D721Med (cell line): ENCODE measurements around the gene CCDC187.

Experiments used
- DNase-seq: peaks from one replicate; pipeline ENCODE4 v3.0.0; 2011; ENCODE audit warnings: low spot score; ENCODE audit not compliant: insufficient read length
- FAIRE-seq: peaks from 2 replicates; lab custom pipeline; 2011; peaks lifted over from hg19 to GRCh38; lab: Jason Lieb, UNC
- CTCF ChIP-seq: IDR thresholded peaks from 2 replicates; pipeline ENCODE4 v1.5.1; 2012; ENCODE audit warnings: mild to moderate bottlenecking, control low read depth; ENCODE audit not compliant: insufficient read depth; ENCODE audit errors: missing control alignments

CCDC187 gene

GRCh38 chr9:136293476-136294077 is 10.3 kb downstream of the CCDC187 start:
- FAIRE-seq: no peak
- TF ChIP-seq CTCF: no peak
- DNase-seq: no peak

GRCh38 chr9:136292591-136293448 is 11.1 kb downstream of the CCDC187 start:
- no peak for TF ChIP-seq CTCF
- FAIRE-seq (no peak), DNase-seq (no peak)

GRCh38 chr9:136292026-136292538 is 11.8 kb downstream of the CCDC187 start:
- no peak for FAIRE-seq
- TF ChIP-seq CTCF: no peak
- DNase-seq: no peak

- TF ChIP-seq CTCF: no peak
- no peak for DNase-seq
- no peak for FAIRE-seq
Measured at GRCh38 chr9:136291306-136292025, 12.4 kb downstream of the CCDC187 start.

GRCh38 chr9:136290508-136291000 is 13.3 kb downstream of the CCDC187 start:
- FAIRE-seq (no peak), DNase-seq (no peak)
- no peak for TF ChIP-seq CTCF

GRCh38 chr9:136289651-136290507 is 14.0 kb downstream of the CCDC187 start:
- no peak for TF ChIP-seq CTCF
- no peak for FAIRE-seq
- DNase-seq: no peak
